NCI-H1436 (cell line): ENCODE data around the gene NAT8L.

Experiments used
- DNase-seq: peaks from one replicate; lab custom pipeline; 2025; lab: John Stamatoyannopoulos, UW

The NAT8L gene

DNA sequence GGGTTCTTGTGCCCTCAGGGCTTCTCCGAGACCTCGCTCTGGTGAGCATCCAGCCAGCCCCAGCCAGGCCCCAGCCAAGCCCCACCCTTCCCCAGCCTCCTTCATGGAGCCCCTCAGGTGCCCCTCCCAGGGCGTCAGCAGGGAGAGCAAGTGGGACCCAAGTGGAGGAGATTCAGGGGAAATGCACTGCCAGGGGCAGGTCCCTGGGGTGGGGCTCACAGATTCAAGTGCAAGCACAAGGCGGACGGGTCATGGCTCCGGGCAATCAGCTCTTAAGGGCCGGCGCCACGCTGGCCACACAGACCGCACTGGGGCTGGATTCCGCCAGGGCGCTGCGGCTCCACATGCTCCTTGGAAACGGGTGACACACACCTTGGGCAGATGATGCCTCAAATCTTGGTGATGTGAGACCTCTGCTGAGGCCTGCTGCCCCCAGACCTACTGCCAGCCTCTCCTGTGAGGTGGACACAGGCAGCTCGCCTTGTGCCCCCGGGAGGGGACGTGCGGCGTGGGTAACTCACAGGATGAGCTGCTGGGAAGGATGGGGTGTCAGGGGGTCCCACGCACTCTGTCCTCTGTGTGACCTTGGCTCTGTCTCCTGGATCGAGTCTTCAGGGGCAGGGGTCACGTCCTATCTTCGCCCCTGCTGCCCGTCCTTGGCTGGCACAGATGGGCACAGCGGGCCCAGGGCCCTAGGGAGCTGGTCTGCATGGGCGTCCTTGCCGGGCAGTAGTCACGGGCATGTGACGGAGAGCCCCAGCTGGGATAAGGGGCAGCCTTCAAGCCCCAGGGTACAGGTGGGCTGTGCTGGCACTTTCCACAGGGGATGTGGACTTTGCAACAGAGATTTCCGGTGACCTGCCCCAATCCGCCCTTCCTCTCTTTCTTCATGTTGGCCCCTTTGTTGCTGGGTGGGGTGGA lies 17.1 kb downstream of the NAT8L start:
- no peak for DNase-seq

DNA sequence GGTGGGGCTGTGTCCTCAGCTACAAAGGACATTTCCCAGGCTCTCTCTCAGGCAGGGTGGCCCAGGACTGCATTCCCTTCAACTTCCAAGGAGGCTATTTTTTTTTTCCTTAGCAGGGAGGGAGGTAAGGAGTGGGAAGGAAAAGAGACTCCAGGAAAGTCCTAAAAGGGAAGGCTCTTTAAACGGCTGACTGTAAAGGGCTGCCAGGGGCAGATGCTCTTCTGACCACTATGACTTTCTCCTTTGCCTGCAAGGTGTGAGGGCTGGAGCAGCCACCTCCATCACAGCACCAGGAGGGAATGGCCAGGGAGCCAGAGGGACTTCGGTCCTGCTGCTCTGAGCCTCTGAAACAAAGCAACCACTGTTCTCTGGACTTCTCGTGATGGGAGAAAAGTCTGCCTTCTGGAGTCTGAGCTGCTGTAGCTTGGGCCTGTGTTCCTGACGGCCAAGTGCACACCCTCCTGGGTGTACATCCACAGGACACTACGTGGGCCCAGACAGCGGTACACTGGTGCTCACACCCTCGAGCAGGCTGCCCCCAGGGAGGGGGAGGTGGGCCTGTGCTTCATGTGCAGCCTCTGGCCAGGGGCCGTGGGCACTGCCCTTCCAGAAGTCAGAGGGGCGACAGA lies 17.9 kb downstream of the NAT8L start:
- DNase-seq: no peak

DNA sequence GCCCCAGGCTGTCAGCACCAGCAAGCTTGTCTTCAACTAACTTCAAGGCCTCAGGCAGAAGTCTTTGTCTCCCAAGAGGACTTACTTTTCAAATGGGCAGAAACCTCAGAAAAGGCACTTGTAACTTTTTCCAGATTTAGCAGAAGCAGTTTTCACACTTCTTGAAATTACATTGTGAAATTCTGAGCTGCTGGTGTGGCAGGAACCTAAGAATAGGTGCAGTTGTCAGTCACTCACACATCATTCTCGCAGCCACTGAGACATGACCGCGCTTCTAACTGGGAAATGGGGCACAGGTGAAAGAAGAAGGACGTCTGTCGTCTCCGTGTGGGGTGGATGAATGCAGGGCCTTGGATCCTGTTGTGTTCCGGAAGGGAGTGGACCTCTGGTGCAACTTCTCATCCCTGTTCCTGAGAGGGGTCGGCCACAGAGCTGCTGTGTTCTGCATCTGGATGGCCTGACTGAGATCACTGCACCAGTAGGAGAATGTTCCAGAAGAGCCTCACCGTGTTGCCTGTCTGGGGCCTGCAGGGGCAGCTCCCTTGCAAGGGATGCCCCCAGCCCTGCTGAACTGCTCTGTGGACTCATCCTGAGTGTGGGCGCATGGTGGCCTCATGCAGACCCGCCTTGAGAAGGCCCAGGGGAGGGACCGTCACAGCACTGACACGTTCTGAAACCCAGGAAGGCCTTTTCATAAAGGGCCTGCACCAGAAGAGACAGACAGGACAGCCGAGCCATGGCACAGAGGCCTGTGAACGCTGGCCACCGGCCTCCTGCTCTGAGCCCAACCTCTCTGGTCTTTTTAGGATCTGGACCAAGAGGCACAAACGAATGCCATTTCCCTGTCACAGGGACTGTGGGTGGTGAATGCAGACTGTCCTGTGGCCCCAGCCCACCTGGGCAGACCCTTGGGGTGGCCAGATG lies 18.7 kb downstream of the NAT8L start:
- DNase-seq: no peak

DNA sequence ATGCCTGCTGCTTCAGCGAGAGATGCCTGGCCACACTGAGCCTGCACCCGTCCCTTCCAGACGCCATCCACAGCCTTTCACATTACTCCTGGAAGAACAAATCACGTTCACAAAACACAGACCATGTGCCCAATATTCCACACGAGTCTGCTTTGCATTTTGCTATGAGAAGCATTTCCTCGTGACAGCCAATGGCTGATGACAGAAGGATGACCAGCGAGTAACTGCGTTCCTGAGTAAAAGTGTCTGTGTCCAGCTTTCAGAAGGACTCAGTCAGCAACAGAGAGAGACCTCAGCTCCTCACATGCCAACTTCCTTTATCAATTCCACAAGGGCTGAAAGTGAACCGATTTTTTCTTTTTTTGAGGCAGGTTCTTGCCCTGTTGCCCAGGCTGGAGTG lies 19.5 kb downstream of the NAT8L start:
- no peak for DNase-seq

DNA sequence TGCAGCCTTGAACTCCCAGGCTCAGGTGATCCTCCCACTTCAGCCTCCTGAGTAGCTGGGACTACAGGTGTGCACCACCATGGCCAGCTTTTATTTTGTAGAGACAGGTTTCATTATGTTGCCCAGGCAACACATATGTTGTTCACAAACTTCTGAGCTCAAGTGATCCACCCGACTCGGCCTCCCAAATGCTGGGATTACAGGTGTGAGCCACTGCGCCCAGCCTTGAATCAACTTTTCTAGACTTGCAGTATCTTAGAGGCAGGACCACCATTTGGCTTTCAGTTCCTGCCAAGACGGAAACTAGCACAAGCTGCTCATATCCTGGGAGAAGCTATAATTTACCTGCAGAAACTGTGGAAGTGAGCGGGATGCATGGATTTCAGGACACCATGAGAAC lies 19.9 kb downstream of the NAT8L start:
- DNase-seq: no peak

DNA sequence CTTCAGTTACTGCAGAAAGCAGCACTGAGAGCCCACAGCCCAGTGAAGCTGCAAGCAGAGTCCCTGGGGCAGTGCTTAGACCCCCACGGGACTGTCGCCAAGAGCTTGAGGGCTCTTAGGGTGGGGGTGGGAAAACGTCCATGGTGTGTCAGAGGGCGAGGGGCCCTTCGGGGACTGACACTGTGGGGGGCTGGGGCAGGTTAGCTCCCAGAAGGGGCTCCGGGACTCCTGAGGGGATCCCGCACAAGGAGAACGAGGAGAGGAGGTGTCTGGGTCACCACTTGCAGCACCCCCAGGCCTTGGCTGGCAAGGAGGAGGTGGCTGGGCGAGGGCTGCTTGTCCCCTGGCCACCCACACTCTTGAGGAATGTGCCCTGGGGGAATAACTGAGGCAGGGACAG lies 20.8 kb downstream of the NAT8L start:
- no peak for DNase-seq

DNA sequence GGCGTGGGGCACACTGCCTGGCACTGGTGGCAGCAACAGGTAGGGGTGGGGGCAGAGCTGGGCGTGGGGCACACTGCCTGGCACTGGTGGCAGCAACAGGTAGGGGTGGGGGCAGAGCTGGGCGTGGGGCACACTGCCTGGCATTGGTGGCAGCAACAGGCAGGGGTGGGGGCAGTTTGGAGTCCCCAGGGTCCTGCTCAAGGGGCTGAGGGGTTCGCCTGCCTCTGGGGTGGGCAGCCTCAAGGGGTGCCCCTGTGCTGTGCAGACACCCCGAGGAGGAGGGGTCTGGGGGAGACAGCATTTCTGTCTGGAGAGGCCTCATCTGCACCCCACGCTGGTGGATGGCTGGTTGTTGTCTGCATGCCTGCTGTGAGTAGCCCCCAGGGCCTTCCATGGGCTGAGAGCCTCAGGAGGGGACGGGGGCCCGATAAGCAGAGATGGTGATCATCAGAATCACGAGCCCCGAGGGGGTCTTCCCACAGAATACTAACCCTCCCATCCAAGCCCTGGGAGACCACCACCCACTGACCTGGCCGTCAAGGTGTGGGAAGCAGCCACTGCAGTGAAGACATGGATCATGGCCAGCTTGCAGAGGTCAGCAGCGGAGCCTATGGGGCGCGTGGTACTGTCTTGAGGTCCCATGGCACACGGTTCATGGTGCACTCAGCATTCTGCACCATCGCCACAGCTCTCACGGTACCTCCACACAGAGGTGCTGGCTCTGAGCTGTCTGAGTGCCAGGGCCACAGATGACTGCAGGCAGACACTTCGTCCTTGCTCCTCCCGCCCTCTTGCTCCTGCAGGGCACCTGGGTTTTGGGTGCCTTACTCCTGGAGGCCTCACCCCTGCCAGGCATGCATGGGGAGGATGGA lies 21.5 kb downstream of the NAT8L start:
- DNase-seq: no peak

DNA sequence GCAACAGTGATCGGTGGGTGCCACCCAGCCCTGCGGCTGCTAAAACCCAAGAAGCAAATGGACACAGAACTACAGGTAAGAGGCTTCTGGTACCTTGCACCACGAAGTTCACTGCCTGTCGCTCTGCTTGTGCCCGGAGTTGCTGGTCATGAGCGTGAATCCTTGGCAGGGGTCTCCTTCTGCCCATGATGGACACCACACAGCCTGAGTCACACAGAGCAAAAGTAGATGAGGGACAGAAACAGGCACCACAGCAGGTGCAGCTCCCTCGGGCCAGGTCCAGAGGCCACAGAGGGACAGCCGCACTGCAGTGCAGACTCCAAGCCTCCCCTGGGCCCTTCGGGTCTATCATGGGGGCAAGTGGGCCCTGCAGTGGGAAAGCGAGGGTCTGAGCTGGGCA lies 22.4 kb downstream of the NAT8L start:
- DNase-seq: no peak

DNA sequence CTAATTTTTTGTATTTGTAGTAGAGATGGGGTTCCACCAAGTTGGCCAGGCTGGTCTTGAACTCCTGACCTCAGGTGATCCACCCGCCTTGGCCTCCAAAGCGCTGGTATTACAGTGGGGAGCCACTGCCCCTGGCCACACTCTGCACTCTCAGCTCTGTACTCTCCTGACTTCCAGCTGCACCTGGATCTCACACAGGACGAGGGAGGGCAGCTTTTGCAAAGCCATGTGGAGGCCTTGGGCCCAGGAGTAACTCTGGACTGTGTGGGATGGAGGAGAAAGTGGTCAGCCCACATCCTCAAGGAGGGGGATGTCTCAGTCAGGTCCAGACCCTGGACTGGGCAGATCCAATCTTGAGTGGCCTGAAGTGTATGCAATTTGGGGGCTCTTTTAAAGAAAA lies 23.0 kb downstream of the NAT8L start:
- no peak for DNase-seq

DNA sequence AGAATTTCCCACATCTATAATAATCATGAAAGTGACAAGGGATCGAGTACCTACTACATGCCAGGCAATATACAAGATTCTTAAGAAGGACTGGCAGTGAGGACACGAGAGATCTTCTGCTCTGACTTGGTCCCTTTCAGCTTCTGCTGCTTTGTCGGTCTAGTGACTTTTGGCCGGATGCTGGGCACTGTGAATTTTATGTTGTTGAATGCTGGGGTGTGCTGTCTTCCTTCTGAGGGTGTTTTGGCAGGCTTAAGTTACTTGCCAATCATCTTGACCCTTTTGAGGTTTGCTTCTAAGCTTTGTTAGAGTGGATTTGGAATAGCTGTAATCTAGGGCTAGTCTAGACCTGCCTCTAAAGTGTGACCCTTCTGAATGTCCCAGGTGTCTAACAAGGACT lies 23.5 kb downstream of the NAT8L start:
- no peak for DNase-seq

DNA sequence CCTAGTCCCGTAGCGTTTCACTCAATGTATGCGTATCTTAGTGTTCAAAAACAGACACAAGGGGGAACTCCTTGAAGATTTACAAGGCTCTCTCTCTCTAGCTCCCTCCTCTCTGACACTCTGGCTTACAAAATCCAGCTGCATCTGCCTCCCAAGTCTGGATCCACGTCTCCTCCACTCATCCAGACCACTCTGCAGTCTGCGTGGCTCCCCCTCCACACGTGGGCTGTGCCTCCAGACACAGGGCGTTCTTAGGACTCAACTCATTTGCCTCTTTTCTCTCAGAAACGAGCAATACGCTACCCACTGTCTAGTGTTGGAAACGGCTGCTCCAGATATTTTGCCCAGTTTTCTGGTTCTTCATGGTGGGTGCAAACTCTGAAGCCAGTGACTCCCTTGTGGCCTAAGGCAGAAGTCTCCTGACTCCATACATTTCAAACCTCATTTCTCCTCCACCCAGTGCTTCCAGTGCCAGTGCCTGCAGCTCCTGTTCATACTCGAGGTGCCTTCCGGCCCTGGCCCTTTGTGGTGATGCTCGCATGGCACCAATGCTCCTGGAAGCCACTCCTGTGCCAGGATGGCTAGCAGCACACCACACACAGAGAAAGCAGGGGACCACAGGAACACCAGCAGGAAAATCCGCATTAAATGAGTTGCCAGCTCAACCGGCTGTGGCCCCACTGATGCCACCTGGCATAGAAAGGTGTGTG lies 24.1 kb downstream of the NAT8L start:
- DNase-seq: no peak

DNA sequence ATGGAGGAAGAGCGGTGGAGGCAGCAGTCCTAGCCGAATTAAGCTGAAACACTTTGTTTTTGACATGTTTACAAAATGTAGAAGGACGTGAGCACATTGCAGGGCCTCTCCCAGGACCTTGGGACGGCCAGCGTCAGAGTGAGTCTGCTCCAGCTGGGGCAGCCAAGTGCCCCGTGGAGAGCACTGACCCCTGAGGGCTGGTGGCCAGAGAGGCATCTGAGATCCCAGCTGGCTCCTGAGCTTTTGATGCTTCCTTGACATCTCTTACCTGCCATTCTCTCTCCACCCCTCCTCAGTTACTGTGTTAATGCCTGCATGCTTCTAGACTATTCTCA lies 24.7 kb downstream of the NAT8L start:
- no peak for DNase-seq

DNA sequence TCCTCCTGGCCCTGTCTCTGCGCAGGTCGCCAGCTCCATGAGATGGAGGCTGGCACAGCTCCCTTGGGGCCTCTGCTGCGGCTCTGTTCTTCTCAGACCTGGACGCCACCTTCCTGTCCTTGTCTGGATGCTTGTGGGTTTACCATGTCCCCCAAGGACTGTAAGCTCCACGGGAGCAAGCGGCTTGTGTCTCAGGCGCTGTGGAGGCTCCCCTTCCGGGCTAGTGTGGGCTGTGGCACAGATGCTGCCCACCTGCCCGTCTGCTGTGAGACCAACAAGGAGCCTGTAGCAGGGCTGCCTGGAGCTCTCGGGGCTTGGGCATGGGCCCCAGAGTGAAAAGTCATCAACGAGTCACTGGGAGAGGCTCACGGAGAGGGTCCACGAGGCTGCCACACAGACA lies 25.2 kb downstream of the NAT8L start:
- DNase-seq: no peak

DNA sequence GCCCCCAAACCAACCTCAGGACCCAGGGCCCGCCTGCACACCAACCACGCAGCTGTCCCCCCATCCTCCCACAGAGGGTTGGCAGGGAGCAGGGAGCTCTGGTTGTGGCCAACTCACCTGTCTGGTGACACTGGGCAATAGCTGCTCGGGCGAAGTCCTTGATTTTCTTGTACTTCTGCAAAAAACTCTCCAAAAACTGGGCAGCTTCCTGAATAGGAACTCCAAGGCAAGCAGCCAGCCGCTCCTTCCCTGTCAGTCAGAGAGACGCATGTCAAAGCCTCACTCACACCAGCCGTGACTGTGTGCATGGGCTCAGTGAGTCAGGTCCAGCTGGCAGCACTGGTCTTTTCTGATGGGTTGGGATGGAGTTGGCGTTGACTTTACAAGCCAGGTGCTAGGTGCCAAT lies 26.4 kb downstream of the NAT8L start:
- no peak for DNase-seq

DNA sequence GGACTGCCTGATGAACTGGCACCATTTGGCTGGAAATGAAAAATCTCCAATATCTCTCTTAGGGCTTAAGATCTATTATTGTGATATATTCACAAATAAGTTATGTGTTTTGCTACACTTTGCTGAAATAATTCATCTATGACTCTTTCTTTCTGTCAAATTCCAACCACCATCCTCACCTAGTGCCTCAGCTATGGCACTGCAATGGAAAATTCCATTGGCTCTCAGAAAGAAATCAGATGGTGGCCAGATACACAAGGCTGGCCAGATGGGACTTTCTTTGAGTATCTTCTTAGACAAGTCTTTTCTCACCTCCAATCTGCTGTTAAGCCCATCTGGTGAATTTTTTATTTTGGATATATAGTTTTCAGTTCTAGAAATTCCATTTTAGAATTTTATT lies 28.0 kb downstream of the NAT8L start:
- DNase-seq: no peak

DNA sequence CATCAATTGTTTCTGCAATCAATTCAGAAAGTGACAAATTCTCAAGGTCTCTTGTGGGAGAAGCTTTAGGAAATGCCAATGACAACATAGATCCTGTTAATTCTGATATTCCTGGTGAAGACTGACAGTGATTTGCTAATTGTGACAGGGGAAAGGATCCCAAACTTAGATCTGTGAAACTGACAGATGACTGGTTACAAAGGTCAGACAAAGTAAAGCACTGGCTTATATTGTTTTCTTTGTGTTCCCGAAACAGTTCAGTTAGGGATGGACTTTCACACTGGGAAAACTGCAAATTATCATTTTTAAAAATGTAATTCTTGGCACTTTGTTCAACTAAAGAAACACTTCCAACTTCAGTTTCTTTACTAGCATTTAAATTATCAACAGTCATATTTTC lies 30.1 kb downstream of the NAT8L start:
- no peak for DNase-seq

DNA sequence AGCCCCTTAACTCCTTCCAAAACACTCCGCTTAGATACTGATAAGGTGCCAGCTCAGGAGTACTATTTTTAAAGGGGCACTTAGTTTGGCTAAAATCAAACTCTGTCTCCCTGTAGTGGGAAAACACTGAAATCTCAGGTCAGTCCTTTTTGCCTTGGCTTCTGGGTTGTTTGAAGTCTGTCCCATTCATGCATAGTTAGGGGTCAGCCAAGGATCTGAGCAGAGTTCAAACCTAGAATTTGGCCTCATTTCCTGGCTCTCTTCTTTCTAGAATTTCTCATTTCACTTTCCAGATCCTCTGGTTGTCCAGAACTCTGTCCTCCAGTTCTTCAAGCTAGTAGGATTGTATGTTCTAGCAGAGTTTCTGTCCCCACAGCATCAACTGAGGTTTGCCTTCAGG lies 31.5 kb downstream of the NAT8L start:
- no peak for DNase-seq

DNA sequence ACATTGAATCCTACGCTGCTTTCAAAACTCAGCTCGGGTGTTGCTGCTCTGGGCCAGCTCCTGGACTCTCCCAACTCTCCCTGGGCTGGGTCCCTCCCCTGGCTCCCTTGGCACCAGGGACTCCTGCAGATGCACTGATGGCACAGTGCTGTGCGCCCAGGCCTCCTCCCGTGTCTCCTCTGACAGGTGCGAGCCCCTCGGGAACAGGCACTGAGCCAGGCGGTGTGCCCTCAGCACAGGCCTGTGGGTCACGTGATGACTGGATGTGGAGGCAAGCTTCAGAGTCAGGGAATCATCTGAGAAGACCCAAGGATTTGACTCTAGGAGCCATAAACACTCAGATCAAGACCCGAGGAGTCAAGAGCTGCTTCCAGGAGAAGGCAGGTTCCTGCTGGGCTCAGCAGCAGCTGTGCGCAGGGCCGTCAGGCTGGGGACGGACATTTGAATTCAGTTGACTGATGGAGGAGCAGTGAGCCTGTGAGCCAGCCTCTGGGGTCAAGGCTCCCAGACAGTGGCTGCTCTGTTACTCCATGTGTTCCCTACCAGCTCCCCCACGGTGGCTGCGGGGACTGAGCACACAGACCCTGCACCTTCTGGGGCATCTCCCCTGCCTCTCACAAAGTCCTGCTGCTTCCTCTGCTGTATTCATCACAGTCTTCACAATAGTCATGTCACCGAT lies 33.0 kb downstream of the NAT8L start:
- DNase-seq: no peak

DNA sequence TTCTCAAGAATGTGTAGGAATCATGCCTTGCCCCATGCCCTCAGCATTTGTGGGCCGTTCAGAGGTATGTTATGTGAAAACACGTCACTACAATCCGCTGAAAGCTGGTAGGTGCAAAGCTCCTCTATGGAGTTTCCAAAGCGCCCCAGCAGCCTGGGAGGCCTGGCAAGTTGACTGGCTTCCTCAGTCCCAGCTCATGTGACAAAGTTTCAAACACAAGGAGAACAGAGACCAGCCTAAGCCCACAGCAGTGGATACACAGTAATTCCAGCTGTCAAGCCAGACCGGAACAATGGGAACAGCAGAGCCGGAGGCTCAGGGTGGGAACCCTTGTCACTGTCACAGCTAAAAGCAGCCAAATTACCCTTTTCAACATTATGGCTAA lies 33.5 kb downstream of the NAT8L start:
- no peak for DNase-seq

DNA sequence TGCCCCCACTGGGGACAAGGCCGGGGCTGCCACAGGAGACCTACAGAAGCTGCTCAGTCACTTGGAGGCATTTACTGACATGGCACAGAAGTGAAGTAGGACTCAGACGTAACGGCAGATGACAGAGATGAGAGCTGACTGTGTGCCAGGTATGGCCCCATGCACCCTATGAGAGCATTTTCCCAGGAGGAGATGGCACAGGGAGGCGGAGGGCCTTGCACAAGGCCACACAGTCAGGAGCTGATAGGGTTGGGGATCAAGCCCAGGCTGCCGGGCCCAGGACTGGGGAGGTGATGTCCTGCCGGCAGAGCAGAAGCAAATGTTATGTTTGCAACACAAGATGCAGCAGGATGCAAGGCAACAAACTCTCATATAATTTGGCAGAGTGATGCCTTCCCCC lies 34.1 kb downstream of the NAT8L start:
- no peak for DNase-seq

DNA sequence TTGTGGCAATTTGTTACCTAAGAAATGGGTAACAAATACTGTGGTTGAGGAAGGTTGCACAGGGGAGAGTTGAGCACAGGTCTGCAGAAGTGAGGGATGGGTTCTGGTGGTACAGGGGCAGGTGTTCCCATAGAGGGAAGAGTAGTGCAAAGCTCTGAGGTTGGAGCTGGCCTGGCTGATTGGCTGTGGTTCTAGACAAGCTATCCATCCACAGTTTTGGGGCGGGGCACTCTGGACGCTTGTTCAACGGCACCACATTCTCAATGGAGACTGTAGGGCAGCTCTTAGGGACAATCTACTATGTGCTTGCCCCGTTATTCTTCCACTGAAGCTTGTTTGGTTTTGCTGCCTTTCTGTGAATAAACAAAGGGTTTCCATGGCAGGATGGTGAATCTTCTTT lies 35.4 kb downstream of the NAT8L start:
- DNase-seq: no peak
